Activated CD4-positive, alpha-beta T cell treated with anti-CD3 and anti-CD28 coated beads, Interleukin-2, Interleukin-6, amounts not matched to agents 100 ng/mL and 50 ng/mL, durations not matched to agents 16 hours and 8 hours (primary cell): ENCODE measurements around the gene EFNA3.

Experiments used
- DNase-seq: peaks from one replicate; pipeline ENCODE4 v3.0.0-alpha.2; 2020

Gene EFNA3

GRCh38 chr1:155070158-155070621 is 8.4 kb upstream of the EFNA3 start:
- no peak for DNase-seq

- peak; percentile 79 for DNase-seq
These were observed 7.7 kb upstream of the EFNA3 start for GRCh38 chr1:155070721-155071569.

DNA sequence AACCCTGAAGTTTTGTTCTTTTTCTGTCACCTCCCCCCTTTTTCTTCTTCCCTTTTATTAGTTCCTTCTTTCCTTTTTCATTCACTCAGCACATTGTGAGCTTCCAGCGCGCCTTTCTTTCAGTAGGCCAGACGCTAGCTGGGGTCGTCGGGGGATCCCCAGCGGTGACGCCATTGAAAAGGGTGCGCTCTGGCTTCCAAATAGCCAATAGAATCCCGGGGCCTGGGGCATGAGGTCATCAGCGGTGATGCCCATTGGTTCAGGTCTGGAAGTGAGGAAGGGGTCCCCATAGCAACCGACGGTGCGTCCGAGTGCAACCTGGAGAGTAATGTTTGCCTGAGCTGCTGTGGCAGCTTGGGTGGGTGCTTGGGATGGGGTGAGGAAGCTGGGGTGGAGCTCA is 6.9 kb upstream of the EFNA3 start:
- DNase-seq, result no peak

DNA sequence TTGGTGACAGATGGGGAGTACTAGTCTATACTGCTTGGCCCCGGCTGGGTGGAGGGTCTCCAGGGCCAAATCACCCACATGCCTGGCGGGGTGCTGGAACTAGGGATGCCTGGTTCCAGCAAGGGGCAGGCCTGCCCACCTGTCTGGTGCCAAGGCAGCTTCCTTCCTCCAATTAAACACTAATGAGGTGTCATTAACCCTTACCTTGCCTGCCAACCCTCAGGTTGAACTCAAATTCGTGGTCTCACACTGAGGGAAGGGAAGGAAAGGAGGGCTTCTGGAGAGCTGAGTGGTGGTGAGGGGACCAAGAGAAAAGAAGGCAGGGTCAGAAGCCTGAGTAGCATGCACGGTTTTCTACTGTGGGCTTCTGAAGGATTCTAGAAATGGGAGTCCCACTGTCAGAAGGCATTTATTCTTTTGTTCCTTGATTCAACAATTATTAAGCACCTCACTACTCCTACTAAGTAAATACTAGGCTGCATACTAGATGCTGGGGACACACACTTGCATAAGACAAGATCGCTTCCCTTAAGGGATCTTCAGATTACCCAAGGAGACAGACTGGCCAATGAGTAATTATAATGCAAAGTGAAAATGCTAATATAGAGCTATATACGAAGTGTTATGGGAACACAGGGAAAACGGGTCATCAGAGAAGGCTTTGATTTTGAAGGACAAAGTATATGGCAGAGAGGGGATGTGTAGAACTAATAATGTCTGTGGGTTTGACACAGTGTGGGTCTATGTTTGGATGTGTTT is 5.9 kb upstream of the EFNA3 start:
- DNase-seq, result no peak

DNA sequence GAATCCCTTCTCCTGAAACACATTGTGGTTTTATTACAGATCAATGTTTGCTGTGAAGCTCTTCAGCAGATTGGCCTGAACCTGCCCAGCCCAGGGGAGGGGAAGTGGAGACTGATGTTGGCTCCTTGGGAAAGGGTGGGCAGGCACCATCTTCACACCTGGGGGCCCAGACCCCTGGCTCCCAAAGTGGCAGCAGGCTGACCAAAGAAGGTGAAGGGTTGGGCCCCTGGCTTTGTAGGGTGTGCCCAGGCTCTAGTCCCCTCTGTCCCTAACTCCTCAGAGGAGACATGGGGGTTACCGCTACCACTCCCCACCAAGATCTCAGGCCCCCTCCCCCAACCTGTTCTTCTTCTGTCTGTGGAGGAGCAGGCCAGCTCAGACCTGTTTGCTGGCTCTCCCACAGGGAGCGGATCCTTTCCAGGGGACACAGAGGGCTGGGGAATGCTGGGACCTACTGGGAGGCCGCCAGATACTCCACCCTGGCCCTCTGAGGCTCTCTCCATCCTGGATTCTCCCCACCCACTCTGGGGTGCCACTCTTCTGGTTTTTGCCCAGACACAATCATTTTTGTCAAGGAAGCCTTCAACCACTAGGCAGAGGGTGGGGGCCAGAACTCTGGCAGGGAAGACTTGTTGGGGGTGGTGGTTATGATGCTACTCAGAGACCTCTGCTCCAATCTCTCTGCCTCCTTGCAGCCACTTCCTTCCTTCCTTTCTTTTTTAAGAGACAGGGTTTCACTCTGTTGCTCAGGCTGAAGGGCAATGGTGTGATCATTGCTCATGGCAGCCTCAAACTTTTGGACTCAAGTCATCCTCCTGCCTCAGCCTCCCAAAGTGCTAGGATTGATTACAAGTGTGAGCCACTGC is 5.0 kb upstream of the EFNA3 start:
- DNase-seq, result peak; percentile 14

- no peak for DNase-seq
These were observed 3.1 kb upstream of the EFNA3 start for GRCh38 chr1:155075535-155075934.

DNA sequence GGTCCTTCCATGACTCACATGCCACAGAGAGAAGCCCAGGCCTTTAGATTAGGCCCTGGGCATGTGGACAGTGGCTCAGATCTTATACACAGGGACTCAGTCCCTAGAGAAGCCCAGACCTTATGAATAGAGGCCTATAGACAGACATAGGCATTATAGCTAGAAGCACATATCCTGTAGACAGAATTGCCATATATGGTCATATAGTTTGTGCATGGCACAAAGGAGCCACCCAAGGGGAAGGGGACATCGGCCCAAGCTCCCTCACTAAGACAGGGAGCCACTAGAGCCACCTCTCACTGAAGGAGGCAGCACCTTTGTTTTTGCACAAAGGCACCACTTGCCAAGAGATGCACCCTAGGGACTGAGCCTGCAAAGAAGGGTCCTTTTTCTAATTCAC is 2.3 kb upstream of the EFNA3 start:
- no peak for DNase-seq

GRCh38 chr1:155077346-155077745 is 1.3 kb upstream of the EFNA3 start:
- DNase-seq, result no peak

GRCh38 chr1:155077758-155078445 is 735 bp upstream of the EFNA3 start:
- no peak for DNase-seq

GRCh38 chr1:155079210-155079486 is 511 bp downstream of the EFNA3 start:
- DNase-seq, result no peak

DNA sequence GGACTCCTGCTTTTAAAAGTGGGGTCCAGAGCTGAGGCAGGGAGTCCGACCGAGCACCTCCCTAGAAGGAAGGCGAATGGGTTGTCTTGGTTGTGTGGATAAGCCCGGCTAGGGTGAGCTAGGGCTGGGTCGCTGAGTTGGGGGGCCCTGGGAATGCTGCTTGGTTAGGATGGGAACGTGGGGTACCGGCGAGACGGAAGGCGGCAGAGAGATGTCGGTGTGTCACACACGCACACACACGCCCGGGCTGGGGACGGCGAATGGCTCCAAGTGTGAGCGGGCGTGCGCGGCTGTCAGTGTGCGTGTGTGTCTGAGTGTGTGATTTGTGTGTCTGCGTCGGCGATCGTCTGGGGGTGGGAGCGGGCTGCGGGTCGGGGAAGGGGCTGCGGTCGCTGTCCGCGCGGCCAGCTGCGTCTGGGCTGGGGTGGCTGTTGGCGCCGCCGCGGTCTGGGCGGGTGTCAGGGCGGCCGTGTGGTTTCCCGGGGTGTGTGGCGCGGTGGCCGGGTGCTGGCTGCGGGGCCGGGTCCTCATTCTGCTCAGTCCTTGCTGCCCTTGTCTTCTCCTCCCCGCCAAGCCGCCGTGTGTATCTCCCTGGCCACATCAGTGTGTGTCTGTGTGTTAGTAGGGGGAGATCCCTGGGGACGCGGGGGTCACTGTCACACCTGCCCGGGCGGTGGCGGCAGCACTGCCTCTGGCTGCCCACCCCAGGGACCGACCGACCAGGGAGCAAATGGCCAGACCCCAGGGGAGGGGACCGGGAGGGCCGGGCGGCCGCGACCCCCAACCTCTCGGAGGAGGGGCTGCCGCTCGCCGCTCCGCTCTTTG is 1.1 kb downstream of the EFNA3 start:
- DNase-seq, result no peak

- no peak for DNase-seq
These were observed 1.9 kb downstream of the EFNA3 start for GRCh38 chr1:155080312-155081228.

- peak; percentile 38 for DNase-seq
These were observed 3.0 kb downstream of the EFNA3 start for GRCh38 chr1:155081472-155082300.

DNA sequence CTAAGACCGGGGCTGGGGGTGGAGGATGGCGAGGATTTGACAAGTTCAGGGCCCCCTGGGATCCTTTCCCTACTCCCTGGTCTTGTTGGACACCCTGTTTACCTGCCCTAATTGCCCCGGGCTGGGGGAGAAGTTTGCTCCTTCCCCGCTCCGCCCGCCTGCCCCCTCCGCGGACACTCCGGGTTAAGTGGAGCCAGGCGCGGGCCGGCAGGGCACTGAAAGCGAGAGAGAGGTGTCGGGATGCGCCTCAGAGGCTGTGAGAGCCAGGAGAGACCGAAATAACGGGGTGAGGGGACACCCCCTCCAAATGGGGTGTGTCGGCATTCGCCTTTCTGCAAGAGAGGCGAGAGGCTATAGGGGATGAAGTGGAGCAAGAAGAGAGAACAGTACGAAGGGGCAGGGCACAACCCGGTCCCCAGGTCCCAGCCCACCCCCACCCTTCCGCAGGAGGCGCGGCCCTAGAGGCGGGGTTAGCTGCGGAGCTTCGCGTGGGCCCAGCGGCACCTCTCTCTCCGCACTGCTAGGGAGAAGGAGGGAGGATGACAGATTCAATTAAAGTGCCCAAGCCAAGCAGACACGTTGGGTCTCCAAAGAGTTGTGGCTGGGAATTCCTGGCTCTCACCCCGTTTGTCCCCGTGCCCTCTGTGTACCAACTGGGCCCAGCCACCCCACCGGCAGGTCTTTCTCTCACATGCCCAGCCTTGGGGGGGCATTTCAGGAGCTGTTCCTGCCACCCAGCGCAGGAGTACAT is 3.8 kb downstream of the EFNA3 start:
- no peak for DNase-seq

- DNase-seq, result no peak
These were observed 4.5 kb downstream of the EFNA3 start for GRCh38 chr1:155083052-155083541.

- peak; percentile 50 for DNase-seq
These were observed 5.5 kb downstream of the EFNA3 start for GRCh38 chr1:155083865-155084721.

- peak; percentile 95 for DNase-seq
These were observed 6.3 kb downstream of the EFNA3 start for GRCh38 chr1:155084722-155085503.
